ENCODE data around the gene VGF.

The VGF gene

DNA sequence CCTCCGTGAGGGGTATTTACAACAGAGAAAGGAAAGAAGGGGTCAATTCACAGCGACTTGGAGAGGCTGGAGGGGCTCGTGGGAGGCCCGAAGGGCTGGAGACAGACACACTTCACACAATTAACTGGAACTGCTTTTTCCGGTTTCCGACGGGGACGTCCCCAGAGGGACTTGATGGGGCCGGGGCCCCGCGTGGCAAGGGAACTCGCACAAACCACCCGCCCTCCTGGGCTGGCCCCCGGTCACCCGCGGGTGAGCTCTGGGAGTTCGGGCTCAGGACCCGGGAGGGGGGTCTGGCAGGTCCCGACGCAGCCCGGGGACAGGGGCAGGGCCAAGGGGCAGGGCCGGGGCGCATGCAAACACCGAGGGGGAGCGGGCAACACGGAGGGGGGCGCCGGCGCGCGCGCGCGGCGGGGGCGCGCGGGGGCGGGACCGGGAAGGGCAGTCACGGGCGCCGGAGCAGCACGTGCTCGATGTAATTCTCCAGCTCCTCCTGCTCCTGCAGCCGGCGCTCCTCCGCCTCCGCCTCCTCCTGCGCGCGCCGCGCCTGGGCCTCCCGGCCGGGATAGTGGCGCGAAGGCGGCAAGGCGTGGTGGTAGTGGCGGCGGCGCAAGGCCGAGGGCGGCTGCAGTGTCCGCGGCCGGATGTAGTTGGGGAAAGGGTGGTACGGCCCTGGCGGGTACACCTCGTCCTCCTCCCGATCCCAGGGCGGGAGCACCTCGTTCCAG is 2.7 kb downstream of the VGF start:
- peak overlapping the region; percentile 78 for H3K4me2 ChIP-seq (ENCODE audit: insufficient read depth, low read length)
- H3K27me3 ChIP-seq (ENCODE audit: insufficient read depth, low read length, poor library complexity) = peaks cover 9% of the 10 kb centered on the region
- TF ChIP-seq, protein P1, sequence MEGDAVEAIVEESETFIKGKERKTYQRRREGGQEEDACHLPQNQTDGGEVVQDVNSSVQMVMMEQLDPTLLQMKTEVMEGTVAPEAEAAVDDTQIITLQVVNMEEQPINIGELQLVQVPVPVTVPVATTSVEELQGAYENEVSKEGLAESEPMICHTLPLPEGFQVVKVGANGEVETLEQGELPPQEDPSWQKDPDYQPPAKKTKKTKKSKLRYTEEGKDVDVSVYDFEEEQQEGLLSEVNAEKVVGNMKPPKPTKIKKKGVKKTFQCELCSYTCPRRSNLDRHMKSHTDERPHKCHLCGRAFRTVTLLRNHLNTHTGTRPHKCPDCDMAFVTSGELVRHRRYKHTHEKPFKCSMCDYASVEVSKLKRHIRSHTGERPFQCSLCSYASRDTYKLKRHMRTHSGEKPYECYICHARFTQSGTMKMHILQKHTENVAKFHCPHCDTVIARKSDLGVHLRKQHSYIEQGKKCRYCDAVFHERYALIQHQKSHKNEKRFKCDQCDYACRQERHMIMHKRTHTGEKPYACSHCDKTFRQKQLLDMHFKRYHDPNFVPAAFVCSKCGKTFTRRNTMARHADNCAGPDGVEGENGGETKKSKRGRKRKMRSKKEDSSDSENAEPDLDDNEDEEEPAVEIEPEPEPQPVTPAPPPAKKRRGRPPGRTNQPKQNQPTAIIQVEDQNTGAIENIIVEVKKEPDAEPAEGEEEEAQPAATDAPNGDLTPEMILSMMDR (IDR thresholded peaks at IDR 0.05; ENCODE audit: borderline replicate concordance, extremely low read depth, low read length, poor library complexity, severe bottlenecking) = no peak
- TF ChIP-seq EZH2 (IDR thresholded peaks at IDR 0.05; ENCODE audit: borderline replicate concordance, low read depth, low read length, severe bottlenecking) = no peak
- peak overlapping the region; percentile 23 to 72; a peak in 3 of 4 replicates for H3K4me3 ChIP-seq (ENCODE audit: low read depth in 1 of 2, low read length in 2 of 2)
- peaks cover 22% of the 10 kb centered on the region for H3K36me3 ChIP-seq (ENCODE audit: insufficient read depth, low read length)
- H3K27ac ChIP-seq (ENCODE audit: low read length) = peak overlapping the region; percentile 90
- H4K20me1 ChIP-seq (ENCODE audit: insufficient read depth, low read length) = peaks cover 31% of the 10 kb centered on the region
- peaks cover 51% of the 10 kb centered on the region for H3K4me1 ChIP-seq (ENCODE audit: insufficient read depth, low read length)
- peak overlapping the region; percentile 91 for H2AFZ ChIP-seq (ENCODE audit: low read depth, low read length)
- H3K79me2 ChIP-seq (ENCODE audit: insufficient read depth, low read length) = peaks cover 3% of the 10 kb centered on the region
- no peaks in the 10 kb centered on the region for H3K9me3 ChIP-seq (ENCODE audit: insufficient read depth, low read length, severe bottlenecking)
- peak overlapping the region; percentile 61 for H3K9ac ChIP-seq (ENCODE audit: low read depth, low read length)
- DNase-seq (peak; percentile 83), ATAC-seq (ENCODE audit: insufficient read depth, low read depth) (peak; percentile 73)

DNA sequence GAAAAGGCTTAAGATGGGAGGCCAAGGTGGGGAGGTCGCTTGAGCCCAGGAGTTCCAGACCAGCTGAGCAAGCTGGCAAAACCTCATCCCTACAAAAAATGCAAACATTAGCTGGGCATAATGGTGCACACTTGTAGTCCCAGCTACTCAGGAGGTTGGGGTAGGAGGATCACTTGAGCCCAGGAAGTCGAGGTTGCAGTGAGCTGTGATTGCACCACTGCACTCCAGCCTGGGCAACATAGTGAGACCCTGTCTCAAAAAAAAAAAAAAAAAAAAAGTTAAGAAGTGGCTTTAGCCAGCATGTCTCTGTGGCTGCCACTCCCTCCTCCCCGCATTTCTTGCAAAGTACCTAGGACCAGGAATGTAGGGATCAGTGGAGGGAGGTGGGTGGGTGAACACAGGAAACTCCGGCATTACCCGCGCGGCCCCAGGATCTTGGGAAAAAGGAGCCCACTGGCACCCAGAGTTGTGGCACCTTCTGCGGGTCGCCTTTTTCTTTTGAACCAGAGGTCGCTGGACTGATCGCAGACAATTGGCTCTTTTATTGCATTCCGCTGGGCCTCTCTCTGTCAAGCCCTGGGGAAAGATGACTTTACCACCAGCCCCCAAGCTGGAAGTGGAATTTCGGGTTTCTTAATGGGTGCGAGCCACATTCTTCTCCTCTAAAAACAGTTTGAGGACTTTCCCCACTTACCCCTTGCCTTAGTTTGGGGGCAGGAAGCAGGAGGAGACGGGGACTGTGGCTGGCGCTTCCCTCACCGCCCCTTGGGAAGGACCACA is 3.5 kb downstream of the VGF start:
- peaks cover 23% of the 10 kb centered on the region for H4K20me1 ChIP-seq (ENCODE audit: insufficient read depth, low read length)
- H3K79me2 ChIP-seq (ENCODE audit: insufficient read depth, low read length) = peaks cover 3% of the 10 kb centered on the region
- DNase-seq (no peak), ATAC-seq (ENCODE audit: insufficient read depth, low read depth) (no peak)
- H3K4me2 ChIP-seq (ENCODE audit: insufficient read depth, low read length) = peak overlapping the region; percentile 78; the same call in 1 of the 2 replicates
- peaks cover 43% of the 10 kb centered on the region for H3K4me1 ChIP-seq (ENCODE audit: insufficient read depth, low read length)
- no peaks in the 10 kb centered on the region for H3K9me3 ChIP-seq (ENCODE audit: insufficient read depth, low read length, severe bottlenecking)
- peaks cover 28% of the 10 kb centered on the region for H3K36me3 ChIP-seq (ENCODE audit: insufficient read depth, low read length)
- H3K27me3 ChIP-seq (ENCODE audit: insufficient read depth, low read length, poor library complexity) = peaks cover 1% of the 10 kb centered on the region
- peak overlapping the region; percentile 90; the same call in 1 of the 2 replicates for H3K27ac ChIP-seq (ENCODE audit: low read length)
- no peak overlapping the region for H2AFZ ChIP-seq (ENCODE audit: low read depth, low read length)
- TF ChIP-seq EZH2 (IDR thresholded peaks at IDR 0.05; ENCODE audit: borderline replicate concordance, low read depth, low read length, severe bottlenecking) = no peak
- TF ChIP-seq, protein P1 (IDR thresholded peaks at IDR 0.05; ENCODE audit: borderline replicate concordance, extremely low read depth, low read length, poor library complexity, severe bottlenecking) = no peak
- H3K9ac ChIP-seq (ENCODE audit: low read depth, low read length) = peak overlapping the region; percentile 61
- no peak overlapping the region; a peak in 1 of 4 replicates for H3K4me3 ChIP-seq (ENCODE audit: low read depth in 1 of 2, low read length in 2 of 2)

DNA sequence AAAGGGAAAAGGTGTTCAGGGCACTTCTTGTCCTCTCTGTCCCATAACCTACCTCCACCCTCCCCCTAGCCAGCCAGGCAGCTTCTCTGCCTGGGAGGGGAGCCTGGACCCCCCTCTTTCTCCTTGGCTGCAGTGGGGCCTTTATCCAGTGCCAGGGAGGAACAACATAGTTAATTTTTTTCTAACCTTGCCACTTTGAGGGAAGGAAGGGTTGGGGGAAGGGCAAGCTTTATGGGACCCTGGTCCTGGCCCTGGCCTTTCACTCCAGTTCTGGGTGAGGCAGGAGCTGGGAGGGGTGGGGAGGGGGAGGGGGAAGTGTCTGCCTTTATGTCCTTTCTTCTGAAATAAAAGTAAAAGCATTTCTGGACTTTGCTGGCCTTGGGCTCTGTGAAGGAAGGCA is 4.5 kb downstream of the VGF start:
- Histone ChIP-seq H3K4me1 (ENCODE audit: insufficient read depth, low read length) (peaks cover 37% of the 10 kb centered on the region), H3K36me3 (ENCODE audit: insufficient read depth, low read length) (peaks cover 32% of the 10 kb centered on the region), H3K27me3 (ENCODE audit: insufficient read depth, low read length, poor library complexity) (no peaks in the 10 kb centered on the region), H2AFZ (ENCODE audit: low read depth, low read length) (no peak overlapping the region), H3K9me3 (ENCODE audit: insufficient read depth, low read length, severe bottlenecking) (no peaks in the 10 kb centered on the region), H3K4me3 (ENCODE audit: low read depth in 1 of 2, low read length in 2 of 2) (no peak overlapping the region), H3K27ac (ENCODE audit: low read length) (no peak overlapping the region), H3K79me2 (ENCODE audit: insufficient read depth, low read length) (peaks cover 3% of the 10 kb centered on the region), H3K9ac (ENCODE audit: low read depth, low read length) (no peak overlapping the region), H3K4me2 (ENCODE audit: insufficient read depth, low read length) (no peak overlapping the region), H4K20me1 (ENCODE audit: insufficient read depth, low read length) (peaks cover 17% of the 10 kb centered on the region)
- no peak for ATAC-seq (ENCODE audit: insufficient read depth, low read depth)
- DNase-seq = no peak
- no peak for TF ChIP-seq EZH2 (IDR thresholded peaks at IDR 0.05; ENCODE audit: borderline replicate concordance, low read depth, low read length, severe bottlenecking)
- TF ChIP-seq, protein P1 (IDR thresholded peaks at IDR 0.05; ENCODE audit: borderline replicate concordance, extremely low read depth, low read length, poor library complexity, severe bottlenecking) = no peak

All from DND-41 (cell line).